ENCODE results near the gene ADAT3.

ADAT3 gene

DNA sequence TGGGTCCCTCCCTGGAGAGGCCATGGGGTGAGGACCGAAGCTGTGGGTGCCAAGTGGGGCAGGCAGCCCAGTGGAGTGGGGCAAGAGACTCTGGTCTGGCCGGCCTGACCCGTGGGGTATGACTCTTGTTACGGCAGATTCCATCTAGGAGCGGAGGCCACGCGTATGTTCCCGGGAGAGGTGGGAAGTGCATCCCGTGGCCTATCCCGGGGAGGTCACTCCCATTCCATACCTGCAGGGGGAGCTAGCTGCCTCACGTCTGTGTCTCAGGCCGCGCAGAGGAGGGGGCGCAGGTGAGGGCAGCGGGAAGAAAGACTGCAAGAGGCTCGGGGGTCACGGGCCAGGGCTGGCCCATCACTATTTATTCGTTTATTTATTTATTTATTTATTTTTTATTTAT, 40.7 kb downstream of the ADAT3 start:
- Histone ChIP-seq H3K27ac (ENCODE audit: insufficient read depth, low read depth, low read length, poor library complexity, severe bottlenecking) (no peak overlapping the region), H3K27me3 (ENCODE audit: control insufficient read depth, insufficient read depth, low read length, poor library complexity, severe bottlenecking) (no peaks in the 10 kb centered on the region), H3K9me3 (ENCODE audit: control insufficient read depth, low read length) (no peaks in the 10 kb centered on the region), H3K4me3 (ENCODE audit: insufficient read depth, low read depth, low read length) (no peak overlapping the region), H3K36me3 (ENCODE audit: control insufficient read depth, insufficient read depth, low read length) (peaks cover 4% of the 10 kb centered on the region), H3K4me1 (ENCODE audit: control insufficient read depth, insufficient read depth, low read length) (peaks cover 11% of the 10 kb centered on the region)
- 71 to 73% methylated on average over 15 to 17 of the region's 18 CpGs for WGBS, 2 experiments

- H3K27ac ChIP-seq (ENCODE audit: insufficient read depth, low read depth, low read length, poor library complexity, severe bottlenecking) = no peak overlapping the region
- WGBS, 2 experiments = 84 to 85% methylated on average over 34 of the region's 34 CpGs
- no peaks in the 10 kb centered on the region for H3K27me3 ChIP-seq (ENCODE audit: control insufficient read depth, insufficient read depth, low read length, poor library complexity, severe bottlenecking)
- peaks cover 11% of the 10 kb centered on the region for H3K4me1 ChIP-seq (ENCODE audit: control insufficient read depth, insufficient read depth, low read length)
- H3K36me3 ChIP-seq (ENCODE audit: control insufficient read depth, insufficient read depth, low read length) = peaks cover 7% of the 10 kb centered on the region
- no peak overlapping the region for H3K4me3 ChIP-seq (ENCODE audit: insufficient read depth, low read depth, low read length)
- no peaks in the 10 kb centered on the region for H3K9me3 ChIP-seq (ENCODE audit: control insufficient read depth, low read length)
Measured at GRCh38 chr19:1947651-1948209, 42.5 kb downstream of the ADAT3 start.

DNA sequence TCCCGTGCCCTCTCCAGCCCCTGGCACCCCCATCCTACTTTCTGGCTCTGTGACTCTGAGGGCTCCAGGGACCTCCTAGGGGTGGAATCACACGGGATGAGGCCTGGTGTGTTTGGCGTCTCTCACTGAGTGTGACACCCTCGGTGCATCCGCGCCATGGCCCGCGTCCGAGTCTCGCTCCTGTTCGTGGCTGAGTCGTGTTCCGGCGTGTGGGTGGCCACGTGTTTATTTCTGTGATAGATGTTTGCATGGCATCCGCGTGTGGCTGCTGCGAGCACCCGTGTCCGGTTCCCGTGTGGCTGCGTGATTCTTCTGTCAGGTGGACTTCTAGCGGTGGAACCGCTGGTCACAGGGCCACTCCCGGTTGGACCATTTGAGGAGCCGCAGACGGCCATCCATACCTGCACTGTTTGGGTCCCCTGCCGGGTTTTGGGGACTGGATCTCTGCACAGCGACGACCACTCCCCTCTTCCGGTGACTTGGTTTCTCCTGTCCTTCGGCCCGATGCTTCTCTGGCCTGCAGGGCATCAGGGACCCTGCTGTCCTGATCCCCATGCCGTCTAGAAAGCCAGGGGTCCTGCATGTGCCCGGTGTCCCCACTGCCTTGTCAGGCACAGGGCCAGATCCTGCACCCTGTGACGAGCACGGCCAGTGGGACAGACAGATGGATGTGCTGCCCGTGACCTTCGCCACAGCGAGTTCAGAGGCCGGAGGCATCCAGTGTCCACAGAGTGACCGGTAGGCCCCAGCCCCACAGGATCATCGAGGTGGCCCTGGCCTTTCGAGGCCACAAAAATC, 44.3 kb downstream of the ADAT3 start:
- Histone ChIP-seq H3K4me3 (ENCODE audit: insufficient read depth, low read depth, low read length) (no peak overlapping the region), H3K36me3 (ENCODE audit: control insufficient read depth, insufficient read depth, low read length) (peaks cover 7% of the 10 kb centered on the region), H3K27me3 (ENCODE audit: control insufficient read depth, insufficient read depth, low read length, poor library complexity, severe bottlenecking) (no peaks in the 10 kb centered on the region), H3K4me1 (ENCODE audit: control insufficient read depth, insufficient read depth, low read length) (no peaks in the 10 kb centered on the region), H3K27ac (ENCODE audit: insufficient read depth, low read depth, low read length, poor library complexity, severe bottlenecking) (no peak overlapping the region), H3K9me3 (ENCODE audit: control insufficient read depth, low read length) (no peaks in the 10 kb centered on the region)
- WGBS, 2 experiments = 96% methylated on average over 42 to 44 of the region's 44 CpGs

- no peaks in the 10 kb centered on the region for H3K9me3 ChIP-seq (ENCODE audit: control insufficient read depth, low read length)
- H3K4me3 ChIP-seq (ENCODE audit: insufficient read depth, low read depth, low read length) = no peak overlapping the region
- H3K4me1 ChIP-seq (ENCODE audit: control insufficient read depth, insufficient read depth, low read length) = peaks cover 10% of the 10 kb centered on the region
- WGBS, 2 experiments = 96 to 97% methylated on average over 16 of the region's 16 CpGs
- peaks cover 7% of the 10 kb centered on the region for H3K36me3 ChIP-seq (ENCODE audit: control insufficient read depth, insufficient read depth, low read length)
- H3K27me3 ChIP-seq (ENCODE audit: control insufficient read depth, insufficient read depth, low read length, poor library complexity, severe bottlenecking) = no peaks in the 10 kb centered on the region
- H3K27ac ChIP-seq (ENCODE audit: insufficient read depth, low read depth, low read length, poor library complexity, severe bottlenecking) = no peak overlapping the region
Measured at GRCh38 chr19:1950640-1951039, 45.4 kb downstream of the ADAT3 start.

DNA sequence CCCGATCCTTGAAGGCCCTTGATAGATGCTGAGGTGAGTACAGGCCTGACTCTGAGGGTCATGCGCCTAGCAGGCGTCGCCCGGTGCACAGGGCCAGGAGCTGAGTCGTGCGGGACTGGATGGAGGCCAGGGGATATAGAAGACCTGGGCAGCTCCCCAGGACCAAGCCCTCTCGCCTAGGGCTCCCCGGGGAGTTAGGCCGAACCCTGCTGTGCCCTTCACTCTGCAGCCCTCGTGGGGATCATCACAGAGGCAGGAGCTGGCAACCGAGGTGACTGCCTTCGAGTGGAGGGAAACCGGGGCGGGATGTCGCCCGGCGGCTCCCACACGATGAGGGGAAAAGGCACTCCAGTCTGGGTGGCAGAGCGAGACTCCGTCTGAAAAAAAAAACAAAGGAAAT, 47.4 kb downstream of the ADAT3 start:
- Histone ChIP-seq H3K36me3 (ENCODE audit: control insufficient read depth, insufficient read depth, low read length) (peaks cover 7% of the 10 kb centered on the region), H3K4me3 (ENCODE audit: insufficient read depth, low read depth, low read length) (no peak overlapping the region), H3K4me1 (ENCODE audit: control insufficient read depth, insufficient read depth, low read length) (peaks cover 23% of the 10 kb centered on the region), H3K9me3 (ENCODE audit: control insufficient read depth, low read length) (no peaks in the 10 kb centered on the region), H3K27ac (ENCODE audit: insufficient read depth, low read depth, low read length, poor library complexity, severe bottlenecking) (no peak overlapping the region), H3K27me3 (ENCODE audit: control insufficient read depth, insufficient read depth, low read length, poor library complexity, severe bottlenecking) (no peaks in the 10 kb centered on the region)
- WGBS, 2 experiments = 94 to 95% methylated on average over 21 of the region's 21 CpGs

DNA sequence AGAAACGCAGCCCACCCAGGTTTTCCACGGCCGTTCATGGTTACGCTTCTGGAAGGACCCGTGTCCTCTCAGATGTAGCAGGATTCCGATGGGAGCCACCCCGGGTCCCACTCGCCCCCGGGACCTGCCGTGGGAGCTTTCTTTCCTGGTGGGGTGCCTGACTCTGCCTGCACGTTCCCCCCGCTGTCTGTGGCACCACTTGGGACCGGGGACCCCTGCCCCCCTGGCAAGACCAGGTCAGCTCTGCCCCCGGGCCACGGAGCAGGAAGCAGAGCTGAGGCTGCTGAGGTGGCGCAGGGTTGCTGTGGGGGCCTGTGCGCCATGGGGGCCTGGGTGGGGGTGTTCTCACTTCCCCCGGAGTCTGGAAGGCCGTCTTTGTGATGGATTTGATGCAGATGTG, 47.8 kb downstream of the ADAT3 start:
- H3K27ac ChIP-seq (ENCODE audit: insufficient read depth, low read depth, low read length, poor library complexity, severe bottlenecking) = no peak overlapping the region
- peaks cover 23% of the 10 kb centered on the region for H3K4me1 ChIP-seq (ENCODE audit: control insufficient read depth, insufficient read depth, low read length)
- 96% methylated on average over 19 of the region's 19 CpGs for WGBS, 2 experiments
- no peaks in the 10 kb centered on the region for H3K27me3 ChIP-seq (ENCODE audit: control insufficient read depth, insufficient read depth, low read length, poor library complexity, severe bottlenecking)
- H3K4me3 ChIP-seq (ENCODE audit: insufficient read depth, low read depth, low read length) = no peak overlapping the region
- no peaks in the 10 kb centered on the region for H3K9me3 ChIP-seq (ENCODE audit: control insufficient read depth, low read length)
- peaks cover 7% of the 10 kb centered on the region for H3K36me3 ChIP-seq (ENCODE audit: control insufficient read depth, insufficient read depth, low read length)

DNA sequence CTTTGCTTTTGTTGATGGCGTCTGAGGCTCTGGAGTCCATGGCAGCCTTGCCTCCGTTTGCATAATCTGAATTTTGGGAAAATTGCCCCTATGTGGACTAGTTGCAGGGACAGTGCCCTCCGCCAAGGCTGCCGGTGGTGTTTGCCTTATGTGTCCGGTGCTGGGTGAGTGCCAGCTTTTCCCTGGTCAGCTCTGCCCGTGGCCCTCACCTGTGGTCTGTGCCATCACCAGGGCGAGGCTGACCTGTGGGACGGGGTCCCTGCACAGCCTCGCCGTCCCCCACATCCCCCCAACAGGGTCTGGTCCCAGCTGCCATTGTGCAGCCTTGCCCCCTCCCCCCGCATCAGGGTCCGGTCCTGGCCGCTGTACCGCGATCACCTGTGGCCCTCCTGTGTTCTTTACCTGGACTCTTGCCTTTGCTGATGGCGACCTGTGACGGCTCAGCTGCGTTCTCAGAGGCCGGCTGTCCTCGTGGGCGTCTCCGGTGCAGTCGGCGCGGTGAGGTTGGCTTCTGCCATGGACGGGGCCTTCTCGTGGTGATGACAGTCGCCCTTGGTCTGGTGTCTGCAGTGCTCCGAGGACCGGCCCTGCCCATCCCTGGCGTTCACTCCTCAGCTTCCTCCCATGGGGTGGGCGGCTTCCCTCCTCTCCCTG, 48.4 kb downstream of the ADAT3 start:
- H3K36me3 ChIP-seq (ENCODE audit: control insufficient read depth, insufficient read depth, low read length) = peaks cover 7% of the 10 kb centered on the region
- WGBS, 2 experiments = 93 to 94% methylated on average over 32 of the region's 32 CpGs

GRCh38 chr19:1954532-1954933, 49.3 kb downstream of the ADAT3 start:
- Histone ChIP-seq H3K36me3 (ENCODE audit: control insufficient read depth, insufficient read depth, low read length) (peaks cover 3% of the 10 kb centered on the region), H3K4me3 (ENCODE audit: insufficient read depth, low read depth, low read length) (no peak overlapping the region), H3K27ac (ENCODE audit: insufficient read depth, low read depth, low read length, poor library complexity, severe bottlenecking) (no peak overlapping the region), H3K9me3 (ENCODE audit: control insufficient read depth, low read length) (no peaks in the 10 kb centered on the region), H3K4me1 (ENCODE audit: control insufficient read depth, insufficient read depth, low read length) (peaks cover 23% of the 10 kb centered on the region), H3K27me3 (ENCODE audit: control insufficient read depth, insufficient read depth, low read length, poor library complexity, severe bottlenecking) (no peaks in the 10 kb centered on the region)
- WGBS, 2 experiments = 95% methylated on average over 15 of the region's 15 CpGs

More for the DNA sequence above, 48.4 kb downstream of the ADAT3 start:
- no peaks in the 10 kb centered on the region for H3K9me3 ChIP-seq (ENCODE audit: control insufficient read depth, low read length)
- peaks cover 23% of the 10 kb centered on the region for H3K4me1 ChIP-seq (ENCODE audit: control insufficient read depth, insufficient read depth, low read length)
- H3K27me3 ChIP-seq (ENCODE audit: control insufficient read depth, insufficient read depth, low read length, poor library complexity, severe bottlenecking) = no peaks in the 10 kb centered on the region
- no peak overlapping the region for H3K27ac ChIP-seq (ENCODE audit: insufficient read depth, low read depth, low read length, poor library complexity, severe bottlenecking)
- no peak overlapping the region for H3K4me3 ChIP-seq (ENCODE audit: insufficient read depth, low read depth, low read length)

DNA sequence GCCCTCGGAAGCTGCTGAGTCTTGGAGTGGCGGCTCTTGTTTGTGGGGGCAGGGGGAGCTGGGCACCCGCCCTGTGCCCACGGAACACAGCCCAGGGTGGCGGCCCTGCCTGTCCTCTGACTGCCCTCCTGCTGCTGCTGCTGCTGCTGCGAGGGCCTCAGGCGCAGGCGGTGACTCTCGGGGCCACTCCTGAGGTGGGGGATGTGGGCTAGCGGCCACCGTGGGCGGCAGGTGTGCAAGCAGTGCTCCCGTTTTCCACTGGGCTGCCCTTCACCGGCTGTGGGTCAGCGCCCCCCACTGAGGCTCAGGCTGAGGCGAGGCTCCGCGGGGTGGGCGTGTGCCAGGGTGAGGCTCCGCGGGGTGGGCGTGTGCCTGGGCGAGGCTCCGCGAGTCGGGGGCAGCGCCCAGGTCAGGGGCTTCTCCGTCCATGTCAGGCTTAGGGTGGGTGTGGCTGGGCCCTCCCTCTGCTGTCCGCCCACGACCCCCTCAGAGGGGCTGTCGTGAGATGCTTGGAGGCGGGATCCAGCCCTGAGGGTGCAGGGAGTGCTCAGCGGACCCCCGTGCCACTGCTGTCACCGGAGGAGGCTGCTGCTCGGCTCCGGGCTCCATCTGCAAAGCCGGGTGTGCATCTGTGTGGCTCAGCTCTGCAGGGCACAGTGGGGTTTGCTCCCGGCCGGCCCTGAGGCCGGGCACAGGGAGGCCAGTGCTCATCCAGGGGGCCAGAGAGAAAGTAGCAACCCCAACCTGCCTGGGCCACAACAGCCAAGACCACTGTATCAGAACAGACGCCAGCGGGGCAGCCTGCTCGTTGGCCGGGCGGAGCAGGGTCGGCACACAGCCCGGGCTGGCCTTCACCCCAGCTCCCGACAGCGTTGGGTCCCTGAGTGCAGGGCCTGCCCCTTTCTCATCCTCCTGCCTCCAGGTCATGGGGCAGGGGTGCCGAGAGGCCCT, 50.2 kb downstream of the ADAT3 start:
- no peaks in the 10 kb centered on the region for H3K9me3 ChIP-seq (ENCODE audit: control insufficient read depth, low read length)
- peak overlapping the region; percentile 26 for H3K27ac ChIP-seq (ENCODE audit: insufficient read depth, low read depth, low read length, poor library complexity, severe bottlenecking)
- no peaks in the 10 kb centered on the region for H3K27me3 ChIP-seq (ENCODE audit: control insufficient read depth, insufficient read depth, low read length, poor library complexity, severe bottlenecking)
- 85 to 86% methylated on average over 51 of the region's 51 CpGs for WGBS, 2 experiments
- peaks cover 3% of the 10 kb centered on the region for H3K36me3 ChIP-seq (ENCODE audit: control insufficient read depth, insufficient read depth, low read length)
- peaks cover 23% of the 10 kb centered on the region for H3K4me1 ChIP-seq (ENCODE audit: control insufficient read depth, insufficient read depth, low read length)
- no peak overlapping the region for H3K4me3 ChIP-seq (ENCODE audit: insufficient read depth, low read depth, low read length)

All from ectodermal cell (in vitro differentiated cells).